Frontal cortex (tissue), 4 donors: Measurements from ENCODE around the gene CLCF1. TPM values are rescaled to one million over a fixed set of nuclear protein-coding genes. Genes with fewer than 3 reads are reported as not detected.

Experiments used
- DNase-seq, 2 donors: peaks; one replicate each; pipeline ENCODE4 v3.0.0; 2012; ENCODE audit warnings: low spot score in 2 of 2
- FAIRE-seq: peaks from 2 replicates; lab custom pipeline; 2012; peaks lifted over from hg19 to GRCh38; lab: Jason Lieb, UNC
- total RNA-seq: library from RNA; depleted of rRNA; stranded (reverse); fragments of >200 nt; gene quantifications from one replicate; pipeline ENCODE4 v1.2.3, GENCODE V29; 2014
- donor health status: control.
- donor health status: control.
- donor health status: control.

CLCF1 gene
- total RNA-seq, 1 donor from 2014 or later = under 0.01 TPM

GRCh38 chr11:67397536-67397935, 24.1 kb upstream of the CLCF1 start:
- FAIRE-seq (no peak), DNase-seq (no peak)

- DNase-seq = no peak
- FAIRE-seq = no peak
These were observed 23.4 kb upstream of the CLCF1 start for GRCh38 chr11:67396587-67397389.

- FAIRE-seq (no peak), DNase-seq (no peak)
These were observed 22.8 kb upstream of the CLCF1 start for GRCh38 chr11:67396259-67396581.

GRCh38 chr11:67395555-67396258, 22.3 kb upstream of the CLCF1 start:
- no peak for DNase-seq

GRCh38 chr11:67393990-67394389, 20.6 kb upstream of the CLCF1 start:
- FAIRE-seq (no peak), DNase-seq (no peak)

More at GRCh38 chr11:67395555-67396258, 22.3 kb upstream of the CLCF1 start:
- FAIRE-seq = no peak

GRCh38 chr11:67393437-67393836, 20.0 kb upstream of the CLCF1 start:
- FAIRE-seq (no peak), DNase-seq (no peak)

- FAIRE-seq (no peak), DNase-seq (no peak)
These were observed 18.9 kb upstream of the CLCF1 start for GRCh38 chr11:67392183-67392715.

- FAIRE-seq (no peak), DNase-seq (peak; percentile 99)
These were observed 18.1 kb upstream of the CLCF1 start, which contains the start of gene RAD9A for GRCh38 chr11:67391304-67392182. Gene RAD9A, plus strand, starts transcription at chr11:67391986. Its CDS starts 59 bp downstream, at chr11:67392045.

GRCh38 chr11:67390947-67391303, 17.5 kb upstream of the CLCF1 start:
- no peak for DNase-seq
- no peak for FAIRE-seq

- FAIRE-seq (no peak), DNase-seq (no peak)
These were observed 16.1 kb upstream of the CLCF1 start for GRCh38 chr11:67389477-67389876.

- DNase-seq (no peak), FAIRE-seq (no peak)
These were observed 14.1 kb upstream of the CLCF1 start for GRCh38 chr11:67387518-67387917.

- DNase-seq = no peak
- no peak for FAIRE-seq
These were observed 13.7 kb upstream of the CLCF1 start for GRCh38 chr11:67387069-67387468.

GRCh38 chr11:67384851-67385366, 11.5 kb upstream of the CLCF1 start:
- DNase-seq = no peak
- no peak for FAIRE-seq

GRCh38 chr11:67382276-67383136, 9.1 kb upstream of the CLCF1 start:
- FAIRE-seq (no peak), DNase-seq (peak; percentile 70 to 85)

- FAIRE-seq (no peak), DNase-seq (no peak)
These were observed 8.0 kb upstream of the CLCF1 start for GRCh38 chr11:67381244-67381972.

GRCh38 chr11:67379061-67380058, 6.0 kb upstream of the CLCF1 start:
- DNase-seq (no peak), FAIRE-seq (no peak)

- DNase-seq (no peak), FAIRE-seq (no peak)
These were observed 5.1 kb upstream of the CLCF1 start for GRCh38 chr11:67378544-67378943.
